GM12865 (cell line): Measurements from ENCODE around the gene DRC3.
"Not testable (repeated sequence)": the region's sequence is repeated elsewhere in the genome, so short reads cannot be mapped to it uniquely, and the experiment has no call there.

Experiments used
- DNase-seq: peaks from one replicate; pipeline ENCODE4 v3.0.0; 2010; ENCODE audit warnings: low read depth
- H3K4me3 ChIP-seq: 2 replicates; pipeline ENCODE4 v1.5.1; 2011; ENCODE audit warnings: mild to moderate bottlenecking, low read depth, low read length, control low read depth
- TF ChIP-seq, protein P1 (sequence below): IDR thresholded peaks from 2 replicates; pipeline ENCODE4 v1.5.1; 2011; ENCODE audit warnings: low read length, control low read depth, low read depth, inconsistent platforms; ENCODE audit not compliant: insufficient read depth; ENCODE audit errors: missing control alignments

DRC3 gene

GRCh38 chr17:17989081-17989480 is 16.4 kb downstream of the DRC3 start:
- TF ChIP-seq, protein P1, sequence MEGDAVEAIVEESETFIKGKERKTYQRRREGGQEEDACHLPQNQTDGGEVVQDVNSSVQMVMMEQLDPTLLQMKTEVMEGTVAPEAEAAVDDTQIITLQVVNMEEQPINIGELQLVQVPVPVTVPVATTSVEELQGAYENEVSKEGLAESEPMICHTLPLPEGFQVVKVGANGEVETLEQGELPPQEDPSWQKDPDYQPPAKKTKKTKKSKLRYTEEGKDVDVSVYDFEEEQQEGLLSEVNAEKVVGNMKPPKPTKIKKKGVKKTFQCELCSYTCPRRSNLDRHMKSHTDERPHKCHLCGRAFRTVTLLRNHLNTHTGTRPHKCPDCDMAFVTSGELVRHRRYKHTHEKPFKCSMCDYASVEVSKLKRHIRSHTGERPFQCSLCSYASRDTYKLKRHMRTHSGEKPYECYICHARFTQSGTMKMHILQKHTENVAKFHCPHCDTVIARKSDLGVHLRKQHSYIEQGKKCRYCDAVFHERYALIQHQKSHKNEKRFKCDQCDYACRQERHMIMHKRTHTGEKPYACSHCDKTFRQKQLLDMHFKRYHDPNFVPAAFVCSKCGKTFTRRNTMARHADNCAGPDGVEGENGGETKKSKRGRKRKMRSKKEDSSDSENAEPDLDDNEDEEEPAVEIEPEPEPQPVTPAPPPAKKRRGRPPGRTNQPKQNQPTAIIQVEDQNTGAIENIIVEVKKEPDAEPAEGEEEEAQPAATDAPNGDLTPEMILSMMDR: no peak
- DNase-seq: no peak

DNA sequence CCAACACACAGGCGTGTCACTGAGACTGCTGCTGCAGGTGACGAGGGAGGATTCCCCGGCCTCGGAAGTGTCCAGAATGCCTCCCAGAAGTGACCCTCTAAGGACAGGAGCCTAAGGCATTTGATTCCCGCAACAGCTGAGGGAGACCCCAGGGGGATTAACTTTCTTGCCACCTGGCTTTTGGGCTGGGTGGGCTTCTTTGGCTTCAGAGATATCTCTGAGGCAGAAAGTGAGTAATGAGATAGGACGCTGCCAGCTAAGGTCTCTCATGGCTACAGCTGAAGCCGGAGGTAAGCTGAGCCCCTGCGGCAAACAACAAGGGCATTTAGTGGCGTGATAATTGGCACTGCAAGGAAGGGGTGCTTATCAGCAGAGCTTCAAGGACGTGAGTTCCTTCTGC is 17.0 kb downstream of the DRC3 start:
- H3K4me3 ChIP-seq: no peak overlapping the region
- DNase-seq: no peak
- TF ChIP-seq, protein P1: no peak

More at GRCh38 chr17:17989081-17989480, 16.4 kb downstream of the DRC3 start:
- no peak overlapping the region for H3K4me3 ChIP-seq

- no peak for DNase-seq
- TF ChIP-seq, protein P1: no peak
- H3K4me3 ChIP-seq: no peak overlapping the region
Observed at GRCh38 chr17:17990282-17990681, 17.6 kb downstream of the DRC3 start.

- H3K4me3 ChIP-seq: no peak overlapping the region
- DNase-seq: no peak
- TF ChIP-seq, protein P1: no peak
Observed at GRCh38 chr17:17993366-17993765, 20.7 kb downstream of the DRC3 start.

GRCh38 chr17:17993852-17994251 is 21.2 kb downstream of the DRC3 start:
- H3K4me3 ChIP-seq: no peak overlapping the region
- no peak for DNase-seq
- TF ChIP-seq, protein P1: no peak

- peak; percentile 46 for DNase-seq
- H3K4me3 ChIP-seq: no peak overlapping the region
- TF ChIP-seq, protein P1: peak; percentile 32
Observed at GRCh38 chr17:17994271-17995069, 21.8 kb downstream of the DRC3 start.

DNA sequence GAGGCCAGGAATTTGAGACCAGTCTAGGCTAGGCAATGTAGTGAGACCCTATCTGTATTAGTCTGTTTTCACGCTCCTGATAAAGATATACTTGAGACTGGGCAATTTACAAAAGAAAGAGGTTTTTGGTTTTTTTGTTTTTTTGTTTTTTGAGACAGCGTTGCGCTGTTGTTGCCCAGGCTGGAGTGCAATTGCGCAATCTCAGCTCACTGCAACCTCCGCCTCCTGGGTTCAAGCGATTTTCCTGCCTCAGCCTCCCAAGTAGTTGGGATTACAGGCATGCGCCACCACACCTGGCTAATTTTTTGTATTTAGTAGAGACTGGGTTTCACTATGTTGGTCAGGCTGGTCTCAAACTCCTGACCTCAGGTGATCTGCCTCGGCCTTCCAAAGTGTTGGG is 23.2 kb downstream of the DRC3 start:
- not testable (repeated sequence) for DNase-seq, H3K4me3 ChIP-seq
